Smooth muscle cell (in vitro differentiated cells): Measurements from ENCODE around the gene ZAP70. TPM values are rescaled to one million over a fixed set of nuclear protein-coding genes. Genes with fewer than 3 reads are reported as not detected.

Experiments used
- DNase-seq: peaks from one replicate; lab custom pipeline; 2025; ENCODE audit not compliant: unreplicated experiment; lab: John Stamatoyannopoulos, UW
- H2AFZ ChIP-seq: fragments of 200-600 bp; sonication (generic); 2 replicates; pipeline ENCODE4 v1.6.0; 2016; ENCODE audit warnings: antibody characterized with exemption, low read depth, mild to moderate bottlenecking
- H3F3A ChIP-seq: fragments of 200-600 bp; sonication (generic); 2 replicates; pipeline ENCODE4 v1.6.0; 2017; ENCODE audit warnings: antibody characterized with exemption, low read depth
- H3K27ac ChIP-seq: fragments of 200-600 bp; sonication (generic); 2 replicates; pipeline ENCODE4 v1.5.1; 2016; ENCODE audit warnings: low read depth, mild to moderate bottlenecking
- H3K27me3 ChIP-seq: fragments of 200-600 bp; sonication (generic); 2 replicates; pipeline ENCODE4 v1.6.1; 2016; ENCODE audit warnings: low read depth, mild to moderate bottlenecking
- H3K36me3 ChIP-seq: fragments of 200-600 bp; sonication (generic); 2 replicates; pipeline ENCODE4 v1.5.1; 2016; ENCODE audit warnings: low read depth
- H3K4me1 ChIP-seq: fragments of 200-600 bp; sonication (generic); 2 replicates; pipeline ENCODE4 v1.5.1; 2016; ENCODE audit warnings: low read depth
- H3K4me2 ChIP-seq: fragments of 200-600 bp; sonication (generic); 2 replicates; pipeline ENCODE4 v1.6.0; 2016; ENCODE audit warnings: mild to moderate bottlenecking
- H3K4me3 ChIP-seq: fragments of 200-600 bp; sonication (generic); 2 replicates; pipeline ENCODE4 v1.5.1; 2016; ENCODE audit warnings: mild to moderate bottlenecking
- H3K79me2 ChIP-seq: fragments of 200-600 bp; sonication (generic); 2 replicates; pipeline ENCODE4 v1.6.0; 2016; ENCODE audit warnings: low read depth, mild to moderate bottlenecking
- H3K9ac ChIP-seq: fragments of 200-600 bp; sonication (generic); 2 replicates; pipeline ENCODE4 v1.6.0; 2016; ENCODE audit warnings: low read depth
- H3K9me3 ChIP-seq: fragments of 200-600 bp; sonication (generic); replicated peaks from 2 replicates; pipeline ENCODE4 v1.5.1; 2016; ENCODE audit warnings: low read depth
- H4K20me1 ChIP-seq: fragments of 200-600 bp; sonication (generic); 2 replicates; pipeline ENCODE4 v1.6.0; 2016; ENCODE audit warnings: low read depth
- CTCF ChIP-seq: fragments of 200-600 bp; sonication (generic); IDR thresholded peaks from 2 replicates; pipeline ENCODE4 v1.5.1; 2017; ENCODE audit warnings: borderline replicate concordance, mild to moderate bottlenecking, antibody characterized with exemption; ENCODE audit not compliant: insufficient read depth, poor library complexity, severe bottlenecking
- WGBS: methylation state at CpG from one replicate; pipeline ENCODE4 v1.1.7; 2016; ENCODE audit warnings: low lambda C conversion rate; 5-methylcytosine and 5-hydroxymethylcytosine counted together
- polyA plus RNA-seq: library from polyadenylated mRNA; unstranded; fragments of >200 nt; fragmentation: Nextera tagmentation; extraction: Ambion mirVana; gene quantifications from 2 replicates; pipeline ENCODE4 v1.2.1, GENCODE V29; 2016
- total RNA-seq: library from RNA; depleted of rRNA; stranded (reverse); fragments of >200 nt; gene quantifications from 2 replicates; pipeline ENCODE4 v1.2.3, GENCODE V29; 2014

Gene ZAP70
- total and polyA plus RNA-seq, 2 experiments from 2014 or later, result 0.24 to 0.40 TPM

GRCh38 chr2:97724501-97724900, 11.1 kb downstream of the ZAP70 start:
- Histone ChIP-seq H3K9me3 (no peaks in the 10 kb centered on the region), H3F3A (no peaks in the 10 kb centered on the region), H3K9ac (no peak overlapping the region), H3K4me3 (no peak overlapping the region), H3K36me3 (no peaks in the 10 kb centered on the region), H4K20me1 (no peaks in the 10 kb centered on the region), H3K4me1 (no peaks in the 10 kb centered on the region), H3K4me2 (no peak overlapping the region), H3K27me3 (no peaks in the 10 kb centered on the region), H2AFZ (no peak overlapping the region), H3K79me2 (no peaks in the 10 kb centered on the region), H3K27ac (no peak overlapping the region)
- no peak for DNase-seq
- 91% methylated on average over 17 of the region's 17 CpGs for WGBS
- no peak for TF ChIP-seq CTCF

GRCh38 chr2:97724946-97725688, 11.7 kb downstream of the ZAP70 start:
- 94% methylated on average over 31 of the region's 31 CpGs for WGBS
- Histone ChIP-seq H3K4me2 (no peak overlapping the region), H3K27ac (no peak overlapping the region), H3K36me3 (no peaks in the 10 kb centered on the region), H3K9me3 (no peaks in the 10 kb centered on the region), H4K20me1 (no peaks in the 10 kb centered on the region), H3K4me3 (no peak overlapping the region), H2AFZ (no peak overlapping the region), H3K27me3 (no peaks in the 10 kb centered on the region), H3K79me2 (no peaks in the 10 kb centered on the region), H3F3A (no peaks in the 10 kb centered on the region), H3K9ac (no peak overlapping the region), H3K4me1 (no peaks in the 10 kb centered on the region)
- no peak for TF ChIP-seq CTCF
- DNase-seq, result no peak

- WGBS, result 86% methylated on average over 4 of the region's 4 CpGs
- Histone ChIP-seq H4K20me1 (no peaks in the 10 kb centered on the region), H3K9me3 (no peaks in the 10 kb centered on the region), H3K4me1 (no peaks in the 10 kb centered on the region), H3F3A (no peaks in the 10 kb centered on the region), H3K4me2 (no peak overlapping the region), H3K36me3 (no peaks in the 10 kb centered on the region), H3K9ac (no peak overlapping the region), H3K4me3 (no peak overlapping the region), H2AFZ (no peak overlapping the region), H3K79me2 (no peaks in the 10 kb centered on the region), H3K27me3 (no peaks in the 10 kb centered on the region), H3K27ac (no peak overlapping the region)
- TF ChIP-seq CTCF, result no peak
- no peak for DNase-seq
Observed at GRCh38 chr2:97726261-97727064, 13.1 kb downstream of the ZAP70 start.
